Measurements from ENCODE around the gene CCDC138. TPM values are rescaled to one million over a fixed set of nuclear protein-coding genes. Genes with fewer than 3 reads are reported as not detected.

Gene CCDC138
- total and polyA plus RNA-seq, 2 of the 13 experiments (the other 11 are each of a cell fraction or from before 2014, with no cell fraction given), result 5.6 to 32.5 TPM

- TF ChIP-seq BCL3 (CRISPR knock-in tag; IDR thresholded peaks at IDR 0.05) (no peak), ADNP (CRISPR knock-in tag; IDR thresholded peaks at IDR 0.05) (no peak), BRCA1 (CRISPR knock-in tag; IDR thresholded peaks at IDR 0.05) (no peak)
Observed at GRCh38 chr2:108910541-108911396, 124.2 kb downstream of the CCDC138 start (continued).

DNA sequence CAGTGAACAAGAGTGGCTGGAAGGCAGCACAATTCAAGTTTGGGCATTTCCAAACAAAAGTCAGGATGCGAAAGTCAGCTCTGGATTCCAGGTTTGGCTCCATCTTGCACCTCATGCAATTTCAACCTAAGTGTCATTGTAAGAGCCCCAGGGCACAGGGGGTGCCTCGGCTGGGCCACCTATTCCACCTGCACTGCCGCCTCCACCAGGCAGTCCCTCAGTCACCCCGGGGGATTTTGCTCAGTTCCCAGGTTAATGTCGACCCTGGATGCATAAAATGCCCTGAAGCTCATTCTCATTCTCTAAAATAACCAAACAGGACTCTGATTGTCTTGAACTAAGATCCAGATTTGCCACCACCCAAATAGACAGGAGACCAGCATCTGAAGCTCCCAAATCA, 124.8 kb downstream of the CCDC138 start:
- in situ Hi-C loops (cut with HindIII; ENCODE audit: extremely low pct_ligation_motif_present, low pct_unique_long_range_greater_than_20kb), result no loop called here
- Histone ChIP-seq H3K9ac (ENCODE audit: insufficient read depth, low read depth, low read length) (no peak overlapping the region), H2AFZ (ENCODE audit: low read length) (no peak overlapping the region), H3K27me3 (ENCODE audit: control insufficient read depth in 1 of 2, insufficient read depth in 2 of 2, low read length in 2 of 2) (peaks cover 2 to 27% of the 10 kb centered on the region in 2 experiments; a peak in 3 of 5 replicates), H3K79me2 (ENCODE audit: insufficient read depth, low read length) (no peaks in the 10 kb centered on the region), H3K27ac (ENCODE audit: extremely low read length, insufficient read depth, low read length) (no peak overlapping the region), H3K4me2 (ENCODE audit: low read depth, low read length) (no peak overlapping the region), H3K4me3 (replicated peaks in 1 of 3; ENCODE audit: insufficient read depth in 1 of 3, low read depth in 2 of 3, low read length in 3 of 3) (no peak overlapping the region), H4K20me1 (ENCODE audit: insufficient read depth, low read length) (no peaks in the 10 kb centered on the region; the same call in 1 of the 2 replicates), H3K36me3 (replicated peaks in 1 of 2; ENCODE audit: control insufficient read depth in 1 of 2, insufficient read depth in 2 of 2, low read length in 2 of 2) (no peaks in the 10 kb centered on the region), H3K9me3 (ENCODE audit: low read length) (no peaks in the 10 kb centered on the region), H3K4me1 (ENCODE audit: insufficient read depth, low read length) (peaks cover 5% of the 10 kb centered on the region)
- CTCF ChIA-PET (ENCODE audit: low intra/inter-chr PET ratio, low total read pairs), result no interaction called here
- FAIRE-seq (no peak), ATAC-seq (no peak), DNase-seq (ENCODE audit: low spot score) (no peak)
- no TSS peak for BruUV-seq (replicated peaks)
- WGBS (ENCODE audit: low lambda C conversion rate), result 37% methylated on average over 5 of the region's 5 CpGs
- intact Hi-C loops (cut with micrococcal nuclease; ENCODE audit: unreplicated experiment), result no loop called here
- POLR2A ChIA-PET, result no interaction called here
- TF ChIP-seq ZNF383 (CRISPR knock-in tag; IDR thresholded peaks at IDR 0.05; ENCODE audit: borderline replicate concordance) (no peak), CCAR2 (optimal IDR thresholded peaks at IDR 0.05; ENCODE audit: low read depth, low read length) (no peak), U2AF2 (IDR thresholded peaks at IDR 0.05; ENCODE audit: low read depth, low read length) (no peak), ZNF3 (CRISPR knock-in tag; IDR thresholded peaks at IDR 0.05) (no peak), ZBTB43 (CRISPR knock-in tag; conservative IDR thresholded peaks at IDR 0.05) (no peak), KDM4B (CRISPR knock-in tag; IDR thresholded peaks at IDR 0.05) (no peak)
- TF ChIP-seq, protein P1, sequence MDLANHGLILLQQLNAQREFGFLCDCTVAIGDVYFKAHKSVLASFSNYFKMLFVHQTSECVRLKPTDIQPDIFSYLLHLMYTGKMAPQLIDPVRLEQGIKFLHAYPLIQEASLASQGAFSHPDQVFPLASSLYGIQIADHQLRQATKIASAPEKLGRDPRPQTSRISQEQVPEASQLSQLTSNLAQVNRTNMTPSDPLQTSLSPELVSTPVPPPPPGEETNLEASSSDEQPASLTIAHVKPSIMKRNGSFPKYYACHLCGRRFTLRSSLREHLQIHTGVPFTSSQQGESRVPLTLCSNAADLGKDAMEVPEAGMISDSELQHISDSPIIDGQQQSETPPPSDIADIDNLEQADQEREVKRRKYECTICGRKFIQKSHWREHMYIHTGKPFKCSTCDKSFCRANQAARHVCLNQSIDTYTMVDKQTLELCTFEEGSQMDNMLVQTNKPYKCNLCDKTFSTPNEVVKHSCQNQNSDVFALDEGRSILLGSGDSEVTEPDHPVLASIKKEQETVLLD (CRISPR knock-in tag; IDR thresholded peaks at IDR 0.05; ENCODE audit: low read depth), result no peak

Data from HepG2 (cell line).